Measurements from ENCODE around the gene ASGR2.
A peak's percentile ranks its signal among the peaks of the same experiment; 100 is the strongest.
"Not testable (repeated sequence)": the region's sequence is repeated elsewhere in the genome, so short reads cannot be mapped to it uniquely, and the experiment has no call there.

ASGR2 gene

GRCh38 chr17:7123844-7124243, 9.2 kb upstream of the ASGR2 start:
- no peak for DNase-seq

GRCh38 chr17:7122381-7122780, 7.8 kb upstream of the ASGR2 start:
- no peak for DNase-seq

- DNase-seq = not testable (repeated sequence)
Measured at GRCh38 chr17:7120635-7121034, 6.0 kb upstream of the ASGR2 start.

GRCh38 chr17:7120123-7120522, 5.5 kb upstream of the ASGR2 start:
- DNase-seq = no peak

- no peak for DNase-seq
Measured at GRCh38 chr17:7119314-7119713, 4.7 kb upstream of the ASGR2 start.

GRCh38 chr17:7114875-7115614, 423 bp upstream of the ASGR2 start:
- no peak for DNase-seq

- no peak for DNase-seq
Measured at GRCh38 chr17:7113273-7114071, 1.1 kb downstream of the ASGR2 start.

GRCh38 chr17:7112510-7113108, 2.0 kb downstream of the ASGR2 start:
- no peak for DNase-seq

- DNase-seq = peak; percentile 23
Measured at GRCh38 chr17:7111784-7112509, 2.7 kb downstream of the ASGR2 start.

GRCh38 chr17:7110617-7111306, 3.9 kb downstream of the ASGR2 start:
- DNase-seq = no peak

- DNase-seq = no peak
Measured at GRCh38 chr17:7109461-7110322, 4.9 kb downstream of the ASGR2 start.

GRCh38 chr17:7108981-7109380, 5.6 kb downstream of the ASGR2 start:
- no peak for DNase-seq

GRCh38 chr17:7108560-7108925, 6.1 kb downstream of the ASGR2 start:
- no peak for DNase-seq

GRCh38 chr17:7107795-7108559, 6.6 kb downstream of the ASGR2 start:
- DNase-seq = no peak

GRCh38 chr17:7107012-7107754, 7.4 kb downstream of the ASGR2 start:
- DNase-seq = peak; percentile 97

GRCh38 chr17:7102421-7102820, 12.2 kb downstream of the ASGR2 start:
- DNase-seq = no peak

- no peak for DNase-seq
Measured at GRCh38 chr17:7101531-7101930, 13.1 kb downstream of the ASGR2 start.

- DNase-seq = not testable (repeated sequence)
Measured at GRCh38 chr17:7100641-7101379, 13.8 kb downstream of the ASGR2 start.

- no peak for DNase-seq
Measured at GRCh38 chr17:7098802-7099459, 15.7 kb downstream of the ASGR2 start.

Data from DMS53 (cell line).